ENCODE measurements around the gene MCF2L.

DNA sequence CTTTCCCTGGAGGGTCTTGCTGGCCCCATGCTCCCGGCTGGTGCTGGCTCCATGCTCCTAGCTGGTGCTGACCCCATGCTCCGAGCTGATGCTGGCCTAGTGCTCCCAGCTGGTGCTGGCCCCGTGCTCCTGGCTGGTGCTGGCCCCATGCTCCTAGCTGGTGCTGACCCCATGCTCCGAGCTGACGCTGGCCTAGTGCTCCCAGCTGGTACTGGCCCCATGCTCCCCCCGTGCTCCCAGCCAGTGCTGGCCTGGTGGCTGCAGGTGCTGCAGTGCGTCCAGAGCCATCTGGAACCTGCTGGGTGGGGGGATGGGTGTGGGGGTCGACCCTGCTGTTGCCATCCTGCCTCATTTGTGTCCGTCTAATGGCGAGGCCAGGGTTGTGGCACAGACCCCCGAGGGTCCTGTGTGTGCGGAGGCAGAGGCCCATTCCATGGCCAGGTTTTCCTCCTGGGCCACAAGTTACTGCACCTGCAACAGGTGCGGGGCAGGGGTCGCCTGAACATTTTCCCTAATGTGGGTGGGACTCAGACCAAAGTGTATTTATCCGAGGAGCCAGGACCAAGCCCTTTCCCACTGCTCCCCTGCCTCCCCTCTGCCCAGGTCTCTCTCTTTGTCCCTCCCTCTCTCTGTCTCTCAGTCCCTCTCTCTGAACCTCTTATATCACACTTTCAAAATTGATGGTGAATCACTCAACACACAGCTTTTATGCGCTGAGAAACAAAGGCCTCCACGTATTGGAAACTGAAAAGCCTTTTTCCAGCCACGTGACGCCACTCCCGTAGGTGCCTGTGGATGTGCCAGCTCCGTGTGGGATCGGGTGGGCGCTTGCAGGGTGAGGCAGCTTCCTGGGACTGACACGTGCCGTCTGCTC is 45.1 kb downstream of the MCF2L start:
- TF ChIP-seq CTCF (IDR thresholded peaks at IDR 0.05) = no peak
- no peak for TF ChIP-seq POLR2A (IDR thresholded peaks at IDR 0.05)

All from breast epithelium (tissue), 3 donors.